ENCODE data around the gene COL23A1.
"Not testable (repeated sequence)": the region's sequence is repeated elsewhere in the genome, so short reads cannot be mapped to it uniquely, and the experiment has no call there.

Gene COL23A1

DNA sequence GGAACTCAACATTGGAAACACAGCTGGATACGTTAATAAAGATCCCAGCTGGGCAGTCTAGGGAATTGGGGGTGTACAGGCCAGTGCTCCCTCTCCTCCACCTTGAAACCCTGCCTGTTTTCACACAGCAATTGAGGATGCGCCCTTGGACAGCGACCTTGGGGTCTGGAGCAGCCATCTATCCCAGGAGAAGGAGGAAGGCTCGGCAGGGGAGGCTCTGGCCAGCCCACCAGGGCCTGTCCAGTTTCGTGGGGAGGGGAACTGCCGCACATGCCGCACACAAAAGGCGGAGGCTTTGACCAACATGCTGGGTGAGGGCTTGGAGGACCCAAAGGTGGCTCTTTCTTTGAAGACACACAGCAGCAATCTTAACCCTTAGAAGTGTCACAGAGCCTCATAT is 1.4 kb downstream of the COL23A1 start:
- no peak for DNase-seq (ENCODE audit: low read depth)

DNA sequence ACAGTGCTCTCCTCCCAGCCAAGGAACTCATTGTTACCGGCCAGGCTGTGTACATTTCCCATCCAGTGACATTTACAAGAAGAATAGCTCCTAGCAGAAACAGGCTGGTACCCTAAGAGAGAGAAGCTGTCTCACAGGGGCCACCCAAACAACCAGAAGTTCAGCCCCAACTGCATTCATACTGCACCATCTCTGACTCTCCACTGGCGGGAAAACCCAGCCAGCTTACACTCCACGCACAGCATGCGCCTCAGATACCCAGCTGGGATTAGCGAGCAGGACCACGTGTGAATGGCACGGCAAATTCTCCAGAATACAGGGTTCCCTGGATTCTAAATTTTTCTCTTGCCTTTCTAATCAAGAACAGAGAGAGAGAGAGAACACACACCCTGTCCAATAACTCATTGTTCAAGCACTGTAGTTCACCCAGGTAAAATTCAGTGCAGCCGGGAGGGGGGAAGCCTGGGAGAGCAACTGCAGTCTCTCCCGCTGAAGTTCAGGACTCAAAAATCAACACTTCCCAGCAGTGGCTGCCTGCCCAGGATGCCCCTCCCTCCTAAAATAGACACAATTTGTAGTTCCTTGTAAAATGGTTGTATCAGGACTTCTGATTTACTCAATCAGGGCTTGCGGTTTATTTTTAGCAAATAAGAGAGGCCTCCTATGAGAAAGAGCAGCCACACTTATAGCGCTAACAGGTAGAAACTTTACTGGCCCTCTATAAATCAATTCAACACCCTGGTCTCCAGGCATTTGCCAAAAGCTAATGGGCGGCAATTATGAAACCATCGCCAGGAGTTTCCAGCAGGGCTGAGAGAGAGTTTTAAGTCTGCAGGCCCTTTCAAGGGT is 2.2 kb downstream of the COL23A1 start:
- no peak for DNase-seq (ENCODE audit: low read depth)

DNA sequence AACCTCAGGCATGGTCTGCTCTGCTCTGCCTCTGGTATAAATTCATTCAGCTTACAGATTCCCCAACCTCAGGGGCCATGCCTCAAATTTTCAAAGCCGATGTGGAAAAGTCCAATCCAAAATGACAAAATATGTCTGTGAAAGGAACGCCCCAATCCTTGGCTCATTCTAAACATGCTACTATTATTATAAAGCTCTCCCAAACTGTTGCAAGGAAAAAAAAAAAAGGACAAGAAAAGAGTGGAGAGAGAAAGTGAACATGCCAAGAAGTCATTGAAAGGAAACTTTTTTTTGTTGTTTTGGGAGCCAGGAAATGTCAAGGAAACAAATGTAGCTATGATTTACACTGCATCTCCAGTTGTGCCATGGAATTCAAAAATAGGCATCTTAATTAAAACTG is 3.8 kb downstream of the COL23A1 start:
- DNase-seq (ENCODE audit: low read depth) = no peak

DNA sequence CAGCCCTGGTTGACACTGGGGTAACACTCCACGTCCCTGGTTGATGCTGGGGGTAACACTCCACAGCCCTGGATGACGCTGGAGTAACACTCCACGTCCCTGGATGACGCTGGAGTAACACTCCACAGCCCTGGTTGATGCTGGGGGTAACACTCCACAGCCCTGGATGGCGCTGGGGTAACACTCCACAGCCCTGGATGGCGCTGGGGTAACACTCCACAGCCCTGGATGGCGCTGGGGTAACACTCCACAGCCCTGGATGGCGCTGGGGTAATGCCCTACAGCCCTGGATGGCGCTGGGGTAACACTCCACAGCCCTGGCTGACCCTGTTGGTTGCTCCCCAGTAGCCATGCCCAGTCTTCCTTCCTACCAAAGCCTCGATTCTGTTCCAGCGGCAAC is 4.8 kb downstream of the COL23A1 start:
- not testable (repeated sequence) for DNase-seq (ENCODE audit: low read depth)

DNA sequence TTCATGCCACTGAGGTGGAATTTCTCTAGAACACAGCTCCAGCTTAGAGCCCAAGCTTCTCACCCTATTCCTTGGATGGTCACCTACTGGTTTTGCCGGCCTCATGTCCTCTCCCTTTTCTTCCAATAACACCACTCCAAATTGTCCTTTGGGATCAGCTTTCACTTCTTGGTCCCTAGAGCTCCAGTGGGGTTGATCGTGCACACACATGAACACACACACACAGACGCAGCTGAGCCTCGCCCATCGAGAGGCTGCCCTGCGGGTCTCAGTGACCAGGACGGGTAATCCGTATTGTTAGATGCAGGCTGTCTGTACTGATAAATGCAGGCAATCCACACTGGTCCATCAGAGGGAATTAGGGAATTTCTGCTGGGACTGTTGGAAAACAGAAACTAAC is 6.9 kb downstream of the COL23A1 start:
- no peak for DNase-seq (ENCODE audit: low read depth)

DNA sequence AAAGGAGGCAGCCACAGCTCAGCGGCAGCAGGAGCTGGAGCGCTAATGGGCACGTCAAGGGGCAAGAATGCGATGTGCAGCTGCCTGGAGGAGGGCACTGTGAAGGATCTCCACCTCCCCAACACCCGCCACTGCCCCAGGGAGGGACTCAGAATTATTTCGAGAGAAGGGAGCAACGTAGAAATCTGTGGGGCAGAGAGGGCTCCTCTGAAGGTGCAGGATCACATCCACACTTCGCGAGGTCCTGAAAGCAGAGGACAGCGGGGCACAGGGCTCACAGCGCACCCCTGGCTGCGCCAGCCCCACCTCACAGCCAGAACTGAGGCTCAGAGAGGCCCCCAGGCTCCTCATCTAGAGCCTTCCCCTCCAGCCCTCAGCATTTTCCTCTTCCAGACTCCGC is 7.9 kb downstream of the COL23A1 start:
- DNase-seq (ENCODE audit: low read depth) = no peak

DNA sequence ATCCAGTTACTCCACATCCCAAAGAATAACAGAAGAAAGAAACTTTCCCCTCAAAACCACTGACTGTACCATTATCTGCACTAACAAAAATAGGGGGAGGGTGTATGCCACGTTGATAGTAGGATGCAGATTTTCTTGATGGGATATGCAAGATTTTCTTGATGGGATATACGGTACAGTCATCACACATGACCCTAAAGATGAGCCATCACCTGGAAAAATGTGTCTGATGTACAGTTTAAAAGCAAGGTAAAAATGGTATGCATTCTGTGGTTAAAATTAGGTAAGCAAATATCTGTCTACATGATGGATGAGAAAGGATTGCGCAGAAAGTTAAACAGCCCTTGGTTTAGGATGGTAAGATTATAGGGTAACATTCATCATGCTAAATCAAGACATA is 8.6 kb downstream of the COL23A1 start:
- no peak for DNase-seq (ENCODE audit: low read depth)

DNA sequence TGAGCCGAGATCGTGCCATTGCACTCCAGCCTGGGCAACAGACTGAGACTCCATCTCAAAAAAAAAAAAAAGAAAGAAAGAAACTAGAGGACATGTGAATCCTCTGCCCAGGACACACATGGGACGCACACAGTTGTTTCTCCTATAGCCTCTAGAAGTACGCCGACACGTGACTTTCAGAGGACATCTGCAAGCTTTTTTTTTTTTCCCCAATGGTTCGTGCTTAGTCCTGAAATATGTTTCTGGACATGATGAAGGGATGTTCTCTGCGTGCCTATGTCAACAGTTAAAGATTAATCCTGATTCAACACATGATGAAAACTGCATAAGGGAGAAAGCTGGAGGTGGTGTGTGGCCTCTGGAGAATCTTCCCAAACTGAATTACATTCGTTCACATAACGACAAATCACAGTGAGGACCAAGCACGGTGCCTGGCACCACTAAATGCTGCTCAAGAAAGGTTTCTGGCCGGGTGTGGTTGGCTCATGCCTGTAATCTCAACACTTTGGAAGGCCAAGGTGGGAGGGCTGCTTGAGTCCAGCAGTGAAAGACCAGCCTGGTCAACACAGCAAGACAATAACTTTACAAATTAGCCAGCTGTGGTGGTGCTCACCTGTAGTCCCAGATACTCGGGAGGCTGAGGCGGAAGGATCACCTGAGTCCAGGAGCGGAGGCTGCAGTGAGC is 9.8 kb downstream of the COL23A1 start:
- DNase-seq (ENCODE audit: low read depth) = no peak

DNA sequence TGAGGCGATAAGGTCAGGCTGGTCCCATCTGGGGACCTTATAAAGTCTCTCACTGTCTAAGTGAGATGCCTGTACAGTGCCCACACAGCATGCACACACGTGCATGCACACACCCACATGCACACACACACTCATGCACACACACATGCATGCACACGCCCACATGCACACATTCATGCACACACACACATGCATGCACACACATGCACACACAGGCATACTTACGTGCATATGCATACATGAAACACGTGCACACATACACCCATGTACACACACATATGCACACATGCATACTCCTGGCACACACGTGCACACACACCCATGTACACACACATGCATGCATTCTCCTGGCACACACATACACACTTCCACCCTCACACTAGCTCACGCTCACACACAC is 12.2 kb downstream of the COL23A1 start:
- DNase-seq (ENCODE audit: low read depth) = no peak

DNA sequence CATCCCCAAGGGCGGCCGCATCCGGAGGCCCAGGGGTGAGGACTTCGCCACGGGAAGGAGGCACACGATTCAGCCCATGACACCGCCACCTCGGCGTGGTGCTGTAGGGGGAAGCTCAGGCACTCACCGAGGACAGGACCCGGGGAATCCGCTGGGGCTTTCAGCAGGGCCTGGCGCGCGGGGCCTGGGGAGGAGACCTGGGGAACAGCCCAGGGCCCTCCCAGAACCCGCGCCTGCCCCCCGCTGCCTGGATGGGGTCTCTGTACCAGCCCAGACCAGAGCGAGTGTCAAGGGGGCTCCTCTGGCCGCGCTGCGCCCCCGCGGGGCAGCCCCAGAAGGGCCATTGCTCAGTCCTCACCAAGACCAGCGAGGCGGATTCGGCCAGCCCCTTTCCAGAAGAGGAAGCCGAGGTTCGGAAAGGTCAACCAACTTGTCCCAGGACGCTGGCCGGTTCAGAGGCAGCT is 12.8 kb downstream of the COL23A1 start:
- no peak for DNase-seq (ENCODE audit: low read depth)

DNA sequence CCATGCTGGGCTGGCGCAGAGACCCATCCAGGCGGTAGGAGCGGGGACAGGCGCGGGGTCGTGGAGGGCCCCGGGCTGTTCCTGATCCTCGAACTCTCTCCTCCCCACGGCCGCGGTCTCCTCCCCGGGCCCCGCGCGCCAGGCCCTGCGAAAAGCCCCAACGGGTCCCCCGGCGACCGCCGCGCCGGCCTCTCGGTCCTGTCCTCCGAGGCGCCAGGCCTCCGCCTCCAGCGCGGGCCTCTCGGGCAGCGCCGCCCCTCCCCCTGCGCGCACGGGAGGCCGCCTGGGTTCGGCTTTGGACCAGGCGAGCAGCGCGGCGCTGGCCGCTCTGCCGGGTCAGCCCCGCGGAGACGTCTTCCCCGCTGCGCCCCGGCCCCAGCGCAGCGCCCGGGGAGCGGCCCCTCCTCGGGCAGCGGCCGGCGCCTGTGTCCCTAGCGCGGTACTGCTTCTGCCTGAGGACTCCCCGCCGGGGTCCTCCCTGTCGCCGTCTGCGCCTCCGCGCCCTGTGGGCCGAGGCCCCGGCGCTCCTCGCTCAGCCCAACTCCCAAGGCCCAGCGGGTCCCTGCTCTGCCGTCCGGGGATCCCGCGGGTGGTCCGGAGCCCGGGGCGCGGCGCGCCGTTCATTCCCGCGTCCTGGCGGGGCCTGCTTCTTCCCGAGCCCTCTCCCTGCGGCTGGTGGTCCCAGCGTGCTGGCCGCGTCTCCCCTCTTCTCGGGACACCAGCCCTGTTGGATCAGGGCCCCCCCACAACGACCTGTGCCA is 13.4 kb downstream of the COL23A1 start:
- DNase-seq (ENCODE audit: low read depth) = no peak

DNA sequence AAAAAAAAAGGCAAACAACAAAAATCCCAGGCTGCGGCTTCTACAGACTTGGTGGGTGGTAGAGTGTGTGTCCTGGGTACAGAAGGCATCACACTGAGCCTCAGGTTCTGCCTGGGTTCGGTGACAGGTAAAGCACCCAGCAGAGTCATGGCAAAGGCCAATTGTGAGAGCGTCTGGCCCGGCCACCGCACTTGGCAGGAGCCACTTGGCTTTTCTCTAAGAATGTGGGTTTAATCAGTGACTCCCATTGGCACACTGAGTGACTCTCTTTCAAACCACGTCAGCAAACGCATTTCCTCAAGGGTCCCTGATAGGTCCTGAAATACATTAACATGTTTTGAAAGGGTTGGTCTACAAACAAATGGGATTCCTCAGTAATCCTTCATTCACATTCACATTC is 17.0 kb downstream of the COL23A1 start:
- DNase-seq (ENCODE audit: low read depth) = no peak

DNA sequence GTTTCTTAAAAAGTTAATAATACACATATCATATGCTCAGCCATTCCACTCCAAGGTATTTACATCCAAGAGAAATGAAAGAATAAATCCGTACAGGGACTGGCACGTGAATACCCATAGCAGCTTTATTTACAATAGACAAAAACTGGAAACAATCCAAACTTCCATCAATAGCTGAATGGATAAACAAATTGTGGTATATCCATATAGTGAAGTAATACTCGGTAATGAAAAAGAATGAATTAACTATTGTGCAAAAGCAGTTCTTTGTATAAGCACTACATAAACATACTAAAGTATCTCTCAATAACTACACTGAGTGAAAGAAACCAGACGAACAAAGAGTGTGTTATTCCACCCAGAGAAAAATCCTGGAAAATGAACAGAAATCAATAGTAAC is 17.6 kb downstream of the COL23A1 start:
- no peak for DNase-seq (ENCODE audit: low read depth)

DNA sequence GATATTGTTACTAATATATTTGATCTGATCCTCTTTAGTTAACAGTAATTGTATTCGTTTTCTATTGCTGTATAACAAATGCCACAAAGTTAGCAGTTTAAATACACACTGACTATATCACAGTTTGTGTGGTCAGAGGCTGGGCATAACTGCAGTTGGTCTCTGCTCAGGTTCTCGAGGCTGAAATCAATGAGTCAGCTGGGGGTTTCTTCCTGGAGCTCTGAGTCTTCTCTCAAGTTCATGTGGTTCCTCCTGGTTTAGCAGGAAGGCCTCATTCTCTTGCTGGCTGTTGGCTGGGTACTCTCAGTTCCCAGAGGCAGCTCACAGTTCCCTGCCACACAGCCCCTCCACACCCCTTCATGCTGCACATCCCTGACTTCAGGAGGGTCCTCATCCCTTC is 20.7 kb downstream of the COL23A1 start:
- no peak for DNase-seq (ENCODE audit: low read depth)

DNA sequence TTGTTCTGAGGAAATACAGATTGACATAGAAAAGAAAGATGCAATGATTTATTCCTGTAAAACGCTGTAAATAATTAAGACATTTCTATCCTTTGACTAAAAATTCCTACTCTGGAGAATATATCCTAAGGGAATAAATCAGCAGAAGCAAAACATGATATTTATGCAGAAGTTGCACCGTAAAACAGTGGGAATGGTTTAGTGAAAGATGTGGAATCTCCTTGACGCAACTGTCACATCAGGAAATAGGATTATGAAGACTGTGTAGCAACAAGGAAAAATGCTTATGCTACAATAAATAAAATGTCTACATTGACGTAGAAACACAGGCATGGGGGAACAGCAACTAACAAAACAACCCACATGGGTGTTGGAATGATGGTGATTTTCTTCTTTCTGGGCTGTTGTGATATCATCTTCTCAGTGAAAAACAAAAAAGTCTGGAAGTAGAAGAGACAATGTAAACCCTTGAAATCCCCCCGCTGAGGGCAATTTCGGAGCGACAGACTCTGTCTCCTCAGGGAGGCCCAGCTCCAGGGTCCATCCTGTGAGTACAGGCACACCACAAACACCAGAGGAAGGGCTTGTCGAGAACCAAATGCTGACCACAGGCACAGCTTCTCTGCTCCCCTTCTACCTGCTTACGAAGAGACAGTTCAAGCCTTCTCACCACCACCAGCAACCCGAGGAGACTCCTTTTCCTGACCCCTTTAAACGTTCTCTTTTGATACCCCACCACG is 25.2 kb downstream of the COL23A1 start:
- DNase-seq (ENCODE audit: low read depth) = no peak

DNA sequence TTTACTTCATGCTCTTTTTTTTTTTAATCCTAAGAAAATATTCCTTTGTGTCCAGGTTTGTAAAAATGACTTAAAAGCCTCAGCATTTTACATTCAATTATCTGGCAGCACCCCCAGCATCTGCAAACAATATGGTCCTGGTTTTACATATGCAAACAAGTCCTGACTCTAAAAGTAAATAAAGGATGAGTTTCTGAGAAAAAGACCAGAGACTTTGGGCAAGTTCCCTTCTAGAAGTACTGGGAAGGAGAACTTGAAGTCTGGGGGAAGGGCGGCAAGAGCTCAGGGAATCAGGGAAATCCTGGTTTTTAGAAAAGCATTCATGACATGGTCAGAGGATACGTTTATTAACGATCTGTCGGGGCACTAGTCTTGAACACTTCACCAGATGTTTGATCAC is 25.8 kb downstream of the COL23A1 start:
- no peak for DNase-seq (ENCODE audit: low read depth)

DNA sequence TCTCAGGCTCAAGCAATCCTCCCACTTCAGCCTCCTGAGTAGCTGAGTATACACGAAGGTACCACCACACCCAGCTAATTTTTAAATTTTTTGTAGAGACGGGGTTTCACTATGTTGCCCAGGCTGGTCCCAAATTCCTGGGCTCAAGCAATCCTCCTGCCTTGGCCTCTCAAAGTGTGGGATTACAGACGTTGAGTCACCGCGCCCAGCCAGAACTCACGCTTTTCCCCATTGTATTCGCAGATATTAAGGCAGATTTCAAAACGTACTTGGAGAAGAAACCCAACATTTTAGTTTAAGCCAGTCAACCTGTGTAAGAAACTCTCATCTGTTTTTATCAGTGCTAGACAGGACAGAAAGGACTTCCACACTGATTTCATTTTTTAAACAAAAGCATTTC is 26.6 kb downstream of the COL23A1 start:
- DNase-seq (ENCODE audit: low read depth) = no peak

DNA sequence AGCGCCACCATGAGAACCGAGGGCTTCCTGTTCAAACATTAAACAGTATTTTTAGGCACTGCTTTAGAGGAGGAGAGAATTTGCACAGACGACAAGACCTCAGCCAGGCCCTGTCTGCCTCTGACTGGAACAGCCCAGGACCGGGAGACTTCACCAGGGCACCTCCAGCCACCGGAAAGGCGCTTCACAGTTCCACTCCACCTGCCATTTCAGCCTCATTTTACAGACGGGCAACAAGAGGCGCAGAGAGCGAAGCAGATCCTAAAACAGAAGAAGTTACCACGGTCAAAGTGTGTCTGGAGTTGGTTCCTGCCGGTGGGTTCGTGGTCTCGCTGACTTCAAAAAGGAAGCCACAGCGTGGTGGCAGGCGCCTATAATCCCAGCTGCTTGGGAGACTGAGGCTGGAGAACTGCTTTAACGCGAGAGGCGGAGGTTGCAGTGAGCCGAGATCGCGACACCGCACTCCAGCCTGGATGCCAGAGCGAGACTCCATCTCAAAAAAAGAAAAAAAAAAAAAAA is 28.4 kb downstream of the COL23A1 start:
- DNase-seq (ENCODE audit: low read depth) = no peak

DNA sequence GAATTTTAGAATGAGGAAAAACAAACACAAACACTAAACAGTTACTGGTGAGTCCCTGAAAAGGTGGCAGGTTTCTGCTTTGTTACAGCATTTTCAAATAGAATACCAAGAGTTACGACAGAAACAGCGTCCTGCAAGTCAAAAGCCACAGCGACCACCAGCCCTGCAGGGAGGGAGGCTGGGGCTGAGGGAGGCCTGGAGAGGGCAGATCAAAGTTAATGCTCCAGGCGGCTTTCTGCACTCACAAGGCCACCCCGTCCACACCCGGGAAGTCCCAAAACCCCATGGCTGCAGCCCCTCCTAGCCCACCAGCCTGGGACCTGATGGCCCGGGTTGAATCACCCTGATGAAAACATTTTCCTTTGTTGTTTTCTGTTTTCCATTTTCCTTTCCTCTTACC is 29.3 kb downstream of the COL23A1 start:
- DNase-seq (ENCODE audit: low read depth) = no peak

DNA sequence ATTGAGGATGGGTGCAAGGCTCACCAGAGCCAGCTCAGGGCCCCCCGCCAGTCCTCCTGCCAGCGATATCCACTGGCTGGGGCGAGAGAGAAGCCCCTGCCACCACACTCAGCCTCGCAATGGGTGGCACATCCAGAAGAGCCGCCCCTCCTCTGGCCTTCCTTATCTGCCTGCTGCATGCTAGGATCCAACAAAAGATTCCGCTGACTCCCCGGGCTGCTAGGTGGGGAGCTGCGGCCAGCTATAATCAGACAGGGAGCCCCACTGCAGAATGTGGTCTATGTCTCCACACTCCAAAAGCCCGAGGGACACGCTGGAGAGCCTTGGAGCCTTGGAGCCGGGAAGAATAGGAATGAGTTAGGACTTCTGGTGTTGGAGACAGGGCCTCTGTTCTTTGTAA is 32.8 kb downstream of the COL23A1 start:
- DNase-seq (ENCODE audit: low read depth) = no peak

DNA sequence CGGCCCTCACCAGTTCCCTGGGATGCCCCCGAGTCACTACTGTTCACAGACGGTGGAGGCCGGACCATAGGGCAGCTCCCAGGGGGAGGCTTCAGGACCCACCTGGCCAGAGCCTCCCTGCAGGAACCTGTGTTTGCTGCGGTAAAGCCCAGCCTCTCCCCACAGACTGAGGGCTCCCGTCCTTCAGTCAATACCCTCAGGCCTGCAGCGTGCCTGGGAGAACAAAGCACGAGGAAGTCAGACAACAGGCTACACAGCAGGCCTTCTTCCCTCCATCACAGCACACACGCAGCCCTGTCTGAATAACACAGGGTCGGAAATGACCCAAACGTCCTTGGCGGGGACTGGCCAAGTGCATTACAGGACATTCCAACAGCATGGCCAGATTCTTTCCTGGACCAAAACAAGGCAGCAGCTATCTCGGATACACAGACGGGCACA is 34.4 kb downstream of the COL23A1 start:
- no peak for DNase-seq (ENCODE audit: low read depth)

DNA sequence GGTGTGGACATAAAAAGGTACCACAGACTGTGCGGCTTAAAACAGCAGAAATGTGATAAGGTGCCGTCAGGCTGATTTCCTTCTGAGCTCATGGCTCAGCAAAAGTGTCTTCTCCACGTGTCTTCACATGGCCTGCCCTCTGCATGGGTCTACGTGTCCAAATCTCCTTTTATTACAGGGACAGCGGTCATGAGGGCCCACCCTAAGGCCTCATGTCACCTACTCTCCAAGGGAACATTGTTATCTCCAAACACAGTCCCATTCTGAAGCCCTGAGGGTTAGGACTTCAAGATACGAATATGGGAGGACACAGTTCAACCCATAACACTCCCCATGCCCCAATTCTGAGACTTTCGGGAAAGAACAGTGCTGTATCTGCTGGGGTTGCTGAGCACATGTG is 35.2 kb downstream of the COL23A1 start:
- DNase-seq (ENCODE audit: low read depth) = no peak

All from activated T-helper 9 cell treated with anti-CD3 and anti-CD28 coated beads, Interleukin-2, amount 50 U/mL, for 16 hours (primary cell).